K562 (cell line): ENCODE measurements around the gene SLC2A2. TPM values are rescaled to one million over a fixed set of nuclear protein-coding genes. Genes with fewer than 3 reads are reported as not detected.
A peak's percentile ranks its signal among the peaks of the same experiment; 100 is the strongest.

Source experiments
- ATAC-seq: fragments of 200-7000 bp; cut with Tn5 transposase; 3 replicates; pipeline ENCODE4 v1.9.1; 2020; ENCODE audit warnings: moderate library complexity
- BruUV-seq: library from RNA; stranded (reverse); fragments of 400-500 nt; replicated peaks from 2 replicates; lab custom pipeline; 2021; lab: Mats Ljungman, UMichigan
- CTCF ChIA-PET: fragments of 300-600 bp; formaldehyde crosslinking; extraction: SDS; loops from one replicate; lab custom pipeline; 2021; ENCODE audit warnings: low intra/inter-chr PET ratio; lab: Yijun Ruan, JAX
- POLR2A ChIA-PET: fragments of 300-600, 350-650 bp; sonication (Branson Sonifier 250); formaldehyde crosslinking; extraction: SDS; loops from one replicate; lab custom pipeline; 2021; ENCODE audit warnings: antibody characterized with exemption, inconsistent platforms; lab: Yijun Ruan, JAX
- DNase-seq, 4 experiments: peaks; one replicate each; pipeline versions ENCODE4 v3.0.0 to v3.0.0-alpha.2; 2011 to 2018; ENCODE audit warnings: low spot score in 3 of 4, mixed read lengths in 3 of 4; ENCODE audit errors: extremely low read depth in 1 of 4
- FAIRE-seq: peaks from 2 replicates; lab custom pipeline; 2011; peaks lifted over from hg19 to GRCh38; lab: Jason Lieb, UNC
- H2AFZ ChIP-seq: 2 replicates; pipeline ENCODE4 v1.6.0; 2011; ENCODE audit warnings: low read depth, low read length, control low read depth, inconsistent platforms
- H3K27ac ChIP-seq: fragments of 200-600 bp; 3 replicates; pipeline ENCODE4 v1.8.0; 2011; ENCODE audit warnings: low read depth, mild to moderate bottlenecking, control low read depth, inconsistent platforms, low read length, moderate library complexity, mixed read lengths; ENCODE audit errors: extremely low read depth
- H3K27me3 ChIP-seq, 2 experiments: fragments of 300-600 bp in 1 of 2; 2 replicates in 1 of 2; 3 replicates in 1 of 2; pipeline versions ENCODE4 v1.6.0 to v1.8.0; 2011; ENCODE audit warnings: inconsistent platforms in 2 of 2, low read length in 2 of 2, mild to moderate bottlenecking in 1 of 2, mixed read lengths in 1 of 2, moderate library complexity in 1 of 2; ENCODE audit not compliant: control insufficient read depth in 2 of 2, insufficient read depth in 2 of 2
- H3K36me3 ChIP-seq: fragments of 300-600 bp; 3 replicates; pipeline ENCODE4 v1.8.0; 2011; ENCODE audit warnings: mild to moderate bottlenecking, low read length, inconsistent platforms; ENCODE audit not compliant: control insufficient read depth, insufficient read depth
- H3K4me1 ChIP-seq, 2 experiments: fragments of 200-600 bp in 1 of 2; replicated peaks in 1 of 2; 2 replicates in 1 of 2; 3 replicates in 1 of 2; pipeline versions ENCODE4 v1.5.1 to v1.8.0; 2011; ENCODE audit warnings: inconsistent platforms in 2 of 2, low read length in 2 of 2, mild to moderate bottlenecking in 1 of 2, mixed read lengths in 1 of 2, moderate library complexity in 1 of 2; ENCODE audit not compliant: control insufficient read depth in 2 of 2, insufficient read depth in 2 of 2
- H3K4me2 ChIP-seq: 2 replicates; pipeline ENCODE4 v1.6.1; 2011; ENCODE audit warnings: low read length, control low read depth, inconsistent platforms, mixed read lengths; ENCODE audit not compliant: insufficient read depth
- H3K4me3 ChIP-seq: fragments of 200-600 bp; sonication (generic), shearing (Covaris generic); 2 replicates; pipeline ENCODE4 v1.5.1; 2016; ENCODE audit warnings: control low read depth, inconsistent platforms
- H3K79me2 ChIP-seq: fragments of 200-600 bp; 3 replicates; pipeline ENCODE4 v1.8.0; 2011; ENCODE audit warnings: low read length, inconsistent platforms; ENCODE audit not compliant: control insufficient read depth, insufficient read depth
- H3K9ac ChIP-seq, 2 experiments: 2 replicates each; pipeline versions ENCODE4 v1.6.0 to v1.6.1; 2011; ENCODE audit warnings: low read depth in 2 of 2, low read length in 2 of 2, control low read depth in 1 of 2, inconsistent platforms in 1 of 2, mild to moderate bottlenecking in 1 of 2, mixed read lengths in 1 of 2; ENCODE audit not compliant: insufficient read depth in 1 of 2
- H3K9me1 ChIP-seq: one replicate; pipeline ENCODE4 v1.6.0; 2011; ENCODE audit warnings: inconsistent platforms, mild to moderate bottlenecking, low read length, moderate library complexity; ENCODE audit not compliant: control insufficient read depth, insufficient read depth
- H3K9me3 ChIP-seq: replicated peaks from 2 replicates; pipeline ENCODE4 v1.5.1; 2011; ENCODE audit warnings: low read depth, low read length, inconsistent platforms; ENCODE audit not compliant: control insufficient read depth, insufficient read depth
- H4K20me1 ChIP-seq: replicated peaks from 2 replicates; pipeline ENCODE4 v1.6.1; 2011; ENCODE audit warnings: low read length, inconsistent platforms, mixed read lengths; ENCODE audit not compliant: control insufficient read depth, insufficient read depth
- C11orf30 ChIP-seq: fragments of 450-650 bp; IDR thresholded peaks from 2 replicates; pipeline ENCODE4 v1.6.1; 2016; ENCODE audit warnings: low read depth, mild to moderate bottlenecking
- CREB1 ChIP-seq, 2 experiments: sonication (generic) in 1 of 2; formaldehyde crosslinking in 1 of 2; IDR thresholded peaks; 2 replicates each; pipeline versions ENCODE4 v1.6.1 to v1.8.0; 2012 to 2022; ENCODE audit warnings: inconsistent platforms in 1 of 2, mild to moderate bottlenecking in 1 of 2, missing genetic modification reagents in 1 of 2, moderate library complexity in 1 of 2
- ETS2 ChIP-seq: IDR thresholded peaks from 2 replicates; pipeline ENCODE4 v1.6.1; 2016; ENCODE audit warnings: borderline replicate concordance, missing genetic modification characterization, mild to moderate bottlenecking, moderate library complexity, missing compliant biosample characterization; ENCODE audit not compliant: poor library complexity, severe bottlenecking
- ETV6 ChIP-seq, 3 experiments: fragments of 150-350 bp in 1 of 3; sonication (generic) in 1 of 3; formaldehyde crosslinking in 1 of 3; IDR thresholded peaks; 2 replicates each; pipeline versions ENCODE4 v1.6.1 to v1.8.0; 2014 to 2022; ENCODE audit warnings: borderline replicate concordance in 2 of 3, low read depth in 2 of 3, antibody characterized with exemption in 1 of 3, low read length in 1 of 3, mild to moderate bottlenecking in 1 of 3, missing genetic modification reagents in 1 of 3
- GTF2A2 ChIP-seq: IDR thresholded peaks from 2 replicates; pipeline ENCODE4 v1.6.1; 2016; ENCODE audit warnings: mild to moderate bottlenecking, missing genetic modification characterization, missing compliant biosample characterization
- HES1 ChIP-seq: fragments of 450-650 bp; IDR thresholded peaks from 2 replicates; pipeline ENCODE4 v1.6.1; 2016; ENCODE audit warnings: low read depth, mild to moderate bottlenecking, moderate library complexity
- HIVEP1 ChIP-seq: fragments of 250-450 bp; sonication (Bioruptor Pico); IDR thresholded peaks from 2 replicates; pipeline ENCODE4 v1.4.0; 2020; ENCODE audit warnings: mild to moderate bottlenecking
- MAFF ChIP-seq: IDR thresholded peaks from 2 replicates; pipeline ENCODE4 v1.6.1; 2012; ENCODE audit warnings: low read length, improper control_type of control experiment
- MAFG ChIP-seq: fragments of 450-650 bp; conservative IDR thresholded peaks from 2 replicates; pipeline ENCODE4 v1.6.1; 2016; ENCODE audit warnings: missing genetic modification characterization, missing compliant biosample characterization
- MAFK ChIP-seq: IDR thresholded peaks from 2 replicates; pipeline ENCODE4 v1.6.1; 2011; ENCODE audit warnings: low read length, improper control_type of control experiment
- TCFL5 ChIP-seq: fragments of 250-450 bp; sonication (Bioruptor Pico); conservative IDR thresholded peaks from 2 replicates; pipeline ENCODE4 v1.6.1; 2021; ENCODE audit warnings: mild to moderate bottlenecking, moderate library complexity, matching md5 sums
- TRIM28 ChIP-seq: fragments of 450-650 bp; IDR thresholded peaks from 2 replicates; pipeline ENCODE4 v1.6.1; 2017
- ZNF165 ChIP-seq: fragments of 250-450 bp; sonication (Bioruptor Pico); IDR thresholded peaks from 2 replicates; pipeline ENCODE4 v1.4.0; 2020; ENCODE audit warnings: borderline replicate concordance
- ZNF316 ChIP-seq: fragments of 450-650 bp; IDR thresholded peaks from 2 replicates; pipeline ENCODE4 v1.6.1; 2016
- ZNF778 ChIP-seq: fragments of 450-650 bp; formaldehyde crosslinking; IDR thresholded peaks from 2 replicates; pipeline ENCODE4 v1.4.0; 2020; ENCODE audit warnings: mild to moderate bottlenecking, moderate library complexity
- WGBS: fragments of 100-300 bp; shearing (Covaris generic); methylation state at CpG from one replicate; pipeline ENCODE4 v1.1.6; 2016; ENCODE audit warnings: low coverage, mixed read lengths; ENCODE audit not compliant: insufficient coverage; ENCODE audit errors: missing lambda C conversion rate; 5-methylcytosine and 5-hydroxymethylcytosine counted together
- in situ Hi-C: fragments of 300-500 bp; cut with MboI; formaldehyde crosslinking; loops from 4 replicates; pipeline ENCODE4 v1.15.0; 2018; ENCODE audit warnings: inconsistent platforms, mixed read lengths
- intact Hi-C: fragments of 100-400 bp; cut with micrococcal nuclease; formaldehyde crosslinking; loops from 2 replicates; pipeline ENCODE4 v1.14.2; 2022
- polyA plus RNA-seq, 8 experiments: library from polyadenylated mRNA; depleted of rRNA in 4 of 8; stranded (reverse) in 5 of 8; unstranded in 3 of 8; fragments of >200 nt; fragmentation: Nextera tagmentation in 2 of 8; fragmentation: Illumina TruSeq in 1 of 8; extraction: Ambion mirVana in 2 of 8; extraction: Trizol in 1 of 8; gene quantifications; 2 replicates each; pipeline versions ENCODE4 v1.2.1 to v1.2.3, GENCODE V29; 2011 to 2014; ENCODE audit warnings: inconsistent platforms in 1 of 8, missing spikeins in 1 of 8
- total RNA-seq, 7 experiments: library from RNA; depleted of rRNA in 6 of 7; stranded (reverse); fragments of >200 nt in 6 of 7; fragmentation: Illumina TruSeq in 2 of 7; extraction: Trizol in 2 of 7; gene quantifications; 2 replicates each; pipeline versions ENCODE4 v1.2.1 to v1.2.3, GENCODE V29; 2011 to 2021; ENCODE audit warnings: low replicate concordance in 1 of 7
- TF ChIP-seq, protein P1 (sequence below), 3 experiments: fragments of 200-800 bp in 1 of 3; fragments of 250-450 bp in 1 of 3; fragments of 450-650 bp in 1 of 3; sonication (Bioruptor Pico) in 1 of 3; sonication (Bioruptor generic) in 1 of 3; formaldehyde crosslinking in 1 of 3; IDR thresholded peaks; 2 replicates each; pipeline versions ENCODE4 v1.6.1 to v1.8.0; 2016 to 2022; ENCODE audit warnings: mild to moderate bottlenecking in 2 of 3, missing genetic modification characterization in 2 of 3, missing compliant biosample characterization in 1 of 3, moderate library complexity in 1 of 3

SLC2A2 gene
- total and polyA plus RNA-seq, 9 of the 15 experiments (the other 6 are each of a cell fraction or from before 2014, with no cell fraction given): 0.18 TPM; not detected in 8

DNA sequence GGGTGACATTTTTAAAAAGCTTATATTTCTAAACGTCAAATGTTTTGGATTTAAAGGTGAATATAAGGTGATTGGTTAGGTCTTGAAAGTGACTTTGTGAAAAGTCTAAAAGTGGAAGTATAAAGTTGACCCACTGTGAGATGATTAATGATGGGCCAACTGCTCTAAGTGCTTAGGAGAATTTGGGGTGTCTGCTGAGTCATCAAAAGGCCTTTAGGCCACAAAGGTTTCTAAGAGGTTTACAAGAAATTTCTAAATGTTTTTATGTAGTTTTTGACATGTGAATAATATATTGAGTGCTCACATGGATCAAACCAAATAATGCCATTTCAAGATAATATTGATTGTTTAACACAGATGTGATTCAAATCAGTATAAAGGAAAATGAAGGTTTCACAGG lies 39.2 kb upstream of the SLC2A2 start:
- no peak for ATAC-seq
- peaks cover 34% of the 10 kb centered on the region; the same call in 2 of the 3 replicates for H3K36me3 ChIP-seq
- POLR2A ChIA-PET: interaction anchor here (0.6 kb wide), 1 partner anchor 707 kb away, joined by 3 read pairs; no protein-coding TSS in a partner anchor
- no peaks in the 10 kb centered on the region for H3K9me3 ChIP-seq
- H3K27ac ChIP-seq: no peak overlapping the region
- no peaks in the 10 kb centered on the region for H4K20me1 ChIP-seq
- H3K9ac ChIP-seq: no peak overlapping the region
- TF ChIP-seq TRIM28 (no peak), ZNF165 (CRISPR knock-in tag) (no peak), HES1 (no peak), MAFG (tag) (peak; percentile 59), ETV6 (IDR thresholded peaks at IDR 0.05; ENCODE audit: borderline replicate concordance in 1 of 2, low read depth in 2 of 2, low read length in 1 of 2) (no peak), ETV6 (CRISPR knock-in tag; IDR thresholded peaks at IDR 0.05; ENCODE audit: borderline replicate concordance) (no peak), MAFF (peak; percentile 70), HIVEP1 (CRISPR knock-in tag) (no peak), ZNF316 (peak; percentile 81), TCFL5 (no peak), ZNF778 (CRISPR knock-in tag) (no peak), MAFK (peak; percentile 70), GTF2A2 (tag) (no peak), ETS2 (no peak), C11orf30 (peak; percentile 71; the same call in 1 of the 2 replicates), CREB1 (IDR thresholded peaks at IDR 0.05) (no peak), CREB1 (CRISPR knock-in tag; IDR thresholded peaks at IDR 0.05) (no peak)
- TF ChIP-seq, protein P1, sequence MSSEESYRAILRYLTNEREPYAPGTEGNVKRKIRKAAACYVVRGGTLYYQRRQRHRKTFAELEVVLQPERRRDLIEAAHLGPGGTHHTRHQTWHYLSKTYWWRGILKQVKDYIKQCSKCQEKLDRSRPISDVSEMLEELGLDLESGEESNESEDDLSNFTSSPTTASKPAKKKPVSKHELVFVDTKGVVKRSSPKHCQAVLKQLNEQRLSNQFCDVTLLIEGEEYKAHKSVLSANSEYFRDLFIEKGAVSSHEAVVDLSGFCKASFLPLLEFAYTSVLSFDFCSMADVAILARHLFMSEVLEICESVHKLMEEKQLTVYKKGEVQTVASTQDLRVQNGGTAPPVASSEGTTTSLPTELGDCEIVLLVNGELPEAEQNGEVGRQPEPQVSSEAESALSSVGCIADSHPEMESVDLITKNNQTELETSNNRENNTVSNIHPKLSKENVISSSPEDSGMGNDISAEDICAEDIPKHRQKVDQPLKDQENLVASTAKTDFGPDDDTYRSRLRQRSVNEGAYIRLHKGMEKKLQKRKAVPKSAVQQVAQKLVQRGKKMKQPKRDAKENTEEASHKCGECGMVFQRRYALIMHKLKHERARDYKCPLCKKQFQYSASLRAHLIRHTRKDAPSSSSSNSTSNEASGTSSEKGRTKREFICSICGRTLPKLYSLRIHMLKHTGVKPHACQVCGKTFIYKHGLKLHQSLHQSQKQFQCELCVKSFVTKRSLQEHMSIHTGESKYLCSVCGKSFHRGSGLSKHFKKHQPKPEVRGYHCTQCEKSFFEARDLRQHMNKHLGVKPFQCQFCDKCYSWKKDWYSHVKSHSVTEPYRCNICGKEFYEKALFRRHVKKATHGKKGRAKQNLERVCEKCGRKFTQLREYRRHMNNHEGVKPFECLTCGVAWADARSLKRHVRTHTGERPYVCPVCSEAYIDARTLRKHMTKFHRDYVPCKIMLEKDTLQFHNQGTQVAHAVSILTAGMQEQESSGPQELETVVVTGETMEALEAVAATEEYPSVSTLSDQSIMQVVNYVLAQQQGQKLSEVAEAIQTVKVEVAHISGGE (CRISPR knock-in tag; IDR thresholded peaks at IDR 0.05): no peak
- TF ChIP-seq, all 486 proteins: peak for 5
- DNase-seq: no peak
- no TSS peak for BruUV-seq
- H3K79me2 ChIP-seq: no peaks in the 10 kb centered on the region
- CTCF ChIA-PET: no interaction called here
- no peaks in the 10 kb centered on the region for H3K9me1 ChIP-seq
- H3K4me1 ChIP-seq: no peaks in the 10 kb centered on the region
- intact Hi-C loops: no loop called here
- 28% methylated on average over 1 of the region's 1 CpG for WGBS
- no peak overlapping the region for H3K4me2 ChIP-seq
- no peak for FAIRE-seq
- no peaks in the 10 kb centered on the region for H3K27me3 ChIP-seq
- no peak overlapping the region for H3K4me3 ChIP-seq
- no peak overlapping the region for H2AFZ ChIP-seq
- in situ Hi-C loops: no loop called here
